ENCODE measurements around the gene RALGDS. TPM values are rescaled to one million over a fixed set of nuclear protein-coding genes. Genes with fewer than 3 reads are reported as not detected.

Gene RALGDS
- total and polyA plus RNA-seq, 7 experiments from 2014 or later, result 17.8 to 123 (median 76.9) TPM

GRCh38 chr9:133122935-133123611 is 2.0 kb upstream of the RALGDS start:
- CTCF ChIA-PET, result interaction anchor here (1.5 kb wide), 2 partner anchors 21 to 24 kb away, joined by 6 to 8 read pairs; no protein-coding TSS in a partner anchor
- Histone ChIP-seq H3K4me1 (ENCODE audit: control insufficient read depth in 2 of 2, insufficient read depth in 2 of 2, low read length in 2 of 2) (peaks cover 37 to 60% of the 10 kb centered on the region in 2 donors), H3K9me3 (ENCODE audit: control insufficient read depth in 2 of 3, low read length in 3 of 3) (no peaks in the 10 kb centered on the region), H3K27me3 (ENCODE audit: control insufficient read depth in 2 of 2, insufficient read depth in 2 of 2, low read length in 2 of 2) (no peaks in the 10 kb centered on the region), H3K36me3 (ENCODE audit: control insufficient read depth in 2 of 3, insufficient read depth in 3 of 3, low read length in 3 of 3) (no peaks in the 10 kb centered on the region), H3K4me3 (ENCODE audit: low read length) (no peak overlapping the region), H3K27ac (ENCODE audit: low read depth, low read length) (peak overlapping the region; percentile 93)
- peaks cover 0 to 12% (median 0%) of the 10 kb centered on the region in 5 donors for H3K36me3 Mint-ChIP-seq
- POLR2A ChIA-PET, result interaction anchor here (0.6 to 2.2 kb wide), 7 partner anchors 8 to 91 kb away, joined by 3 to 10 read pairs (median 5); no protein-coding TSS in a partner anchor
- DNase-seq, result no peak
- intact Hi-C loops (cut with micrococcal nuclease), result loop anchor here in 1 of 2 donors (5.0 kb wide), 2 partner anchors 234 to 944 kb away; partner anchors contain the start of genes BRD3, SURF1 and SURF2
- peak overlapping the region; percentile 58 to 99 (median 98) for H3K27ac Mint-ChIP-seq
- ATAC-seq, result no peak
- peaks cover 38 to 72% (median 56%) of the 10 kb centered on the region in 7 donors for H3K4me1 Mint-ChIP-seq
- H3K27me3 Mint-ChIP-seq, result no peaks in the 10 kb centered on the region
- peak overlapping the region in 3 of 10 donors; percentile 19 to 85 (median 38) for H3K4me3 Mint-ChIP-seq
- peaks cover 0 to 2% (median 0%) of the 10 kb centered on the region in 11 donors for H3K9me3 Mint-ChIP-seq

DNA sequence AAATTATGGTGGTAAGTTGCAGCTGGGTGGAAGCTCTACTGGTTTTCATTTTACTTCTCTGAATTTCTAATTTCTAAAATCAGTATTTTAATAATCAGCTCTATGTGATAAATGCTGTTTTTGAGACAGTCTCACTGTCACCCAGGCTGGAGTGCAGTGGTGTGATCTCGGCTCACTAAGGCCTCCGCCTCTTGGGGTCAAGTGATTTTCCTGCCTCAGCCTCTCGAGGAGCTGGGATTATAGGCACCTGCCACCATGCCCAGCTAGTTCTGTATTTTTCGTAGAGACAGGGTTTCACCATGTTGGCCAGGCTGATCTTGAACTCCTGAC is 1.5 kb upstream of the RALGDS start:
- Histone ChIP-seq H3K27me3 (ENCODE audit: control insufficient read depth in 2 of 2, insufficient read depth in 2 of 2, low read length in 2 of 2) (no peaks in the 10 kb centered on the region), H3K36me3 (ENCODE audit: control insufficient read depth in 2 of 3, insufficient read depth in 3 of 3, low read length in 3 of 3) (no peaks in the 10 kb centered on the region), H3K4me1 (ENCODE audit: control insufficient read depth in 2 of 2, insufficient read depth in 2 of 2, low read length in 2 of 2) (peaks cover 34 to 55% of the 10 kb centered on the region in 2 donors), H3K9me3 (ENCODE audit: control insufficient read depth in 2 of 3, low read length in 3 of 3) (no peaks in the 10 kb centered on the region), H3K27ac (ENCODE audit: low read depth, low read length) (peak overlapping the region; percentile 93), H3K4me3 (ENCODE audit: low read length) (no peak overlapping the region)
- H3K9me3 Mint-ChIP-seq, result peaks cover 0 to 2% (median 0%) of the 10 kb centered on the region in 11 donors
- POLR2A ChIA-PET, result interaction anchor here (0.6 to 2.2 kb wide), 7 partner anchors 8 to 391 kb away, joined by 3 to 10 read pairs (median 5); no protein-coding TSS in a partner anchor
- ATAC-seq (no peak), DNase-seq (no peak)
- peaks cover 0 to 12% (median 0%) of the 10 kb centered on the region in 5 donors for H3K36me3 Mint-ChIP-seq
- H3K27me3 Mint-ChIP-seq, result no peaks in the 10 kb centered on the region
- intact Hi-C loops (cut with micrococcal nuclease), result loop anchor here in 1 of 2 donors (5.0 kb wide), 2 partner anchors 235 to 945 kb away; partner anchors contain the start of genes BRD3, SURF1 and SURF2
- peaks cover 33 to 73% (median 55%) of the 10 kb centered on the region in 7 donors for H3K4me1 Mint-ChIP-seq
- H3K27ac Mint-ChIP-seq, result peak overlapping the region; percentile 58 to 99 (median 98)
- CTCF ChIA-PET, result interaction anchor here (1.5 kb wide), 2 partner anchors 22 to 25 kb away, joined by 6 to 8 read pairs; no protein-coding TSS in a partner anchor
- peak overlapping the region in 8 of 10 donors; percentile 19 to 85 (median 63) for H3K4me3 Mint-ChIP-seq

GRCh38 chr9:133121915-133122550 is 993 bp upstream of the RALGDS start:
- peak; percentile 22 for ATAC-seq
- Mint-ChIP-seq H3K36me3 (peaks cover 0 to 12% (median 0%) of the 10 kb centered on the region in 5 donors), H3K27ac (peak overlapping the region; percentile 58 to 99 (median 98)), H3K27me3 (no peaks in the 10 kb centered on the region), H3K4me3 (peak overlapping the region; percentile 65 to 88 (median 78)), H3K4me1 (peaks cover 30 to 75% (median 53%) of the 10 kb centered on the region in 7 donors), H3K9me3 (peaks cover 0 to 2% (median 0%) of the 10 kb centered on the region in 11 donors)
- Histone ChIP-seq H3K4me3 (ENCODE audit: low read length) (peak overlapping the region; percentile 52), H3K4me1 (ENCODE audit: control insufficient read depth in 2 of 2, insufficient read depth in 2 of 2, low read length in 2 of 2) (peaks cover 29 to 52% of the 10 kb centered on the region in 2 donors), H3K9me3 (ENCODE audit: control insufficient read depth in 2 of 3, low read length in 3 of 3) (no peaks in the 10 kb centered on the region), H3K36me3 (ENCODE audit: control insufficient read depth in 2 of 3, insufficient read depth in 3 of 3, low read length in 3 of 3) (no peaks in the 10 kb centered on the region), H3K27ac (ENCODE audit: low read depth, low read length) (peak overlapping the region; percentile 93), H3K27me3 (ENCODE audit: control insufficient read depth in 2 of 2, insufficient read depth in 2 of 2, low read length in 2 of 2) (no peaks in the 10 kb centered on the region)
- peak in 1 of 9 donors; percentile 21 for DNase-seq
- POLR2A ChIA-PET, result interaction anchor here (0.6 to 2.2 kb wide), 10 partner anchors 9 to 390 kb away, joined by 3 to 11 read pairs (median 5); no protein-coding TSS in a partner anchor
- intact Hi-C loops (cut with micrococcal nuclease), result loop anchor here (1.0 to 5.0 kb wide), 8 partner anchors 11 to 945 kb away; partner anchors contain the start of genes GTF3C5 (in 2 of the 2), BRD3 (in 1 of the 2), SURF1 (in 1 of the 2) and SURF2 (in 1 of the 2)
- CTCF ChIA-PET, result interaction anchor here (1.5 kb wide), 2 partner anchors 22 to 25 kb away, joined by 6 to 8 read pairs; no protein-coding TSS in a partner anchor

DNA sequence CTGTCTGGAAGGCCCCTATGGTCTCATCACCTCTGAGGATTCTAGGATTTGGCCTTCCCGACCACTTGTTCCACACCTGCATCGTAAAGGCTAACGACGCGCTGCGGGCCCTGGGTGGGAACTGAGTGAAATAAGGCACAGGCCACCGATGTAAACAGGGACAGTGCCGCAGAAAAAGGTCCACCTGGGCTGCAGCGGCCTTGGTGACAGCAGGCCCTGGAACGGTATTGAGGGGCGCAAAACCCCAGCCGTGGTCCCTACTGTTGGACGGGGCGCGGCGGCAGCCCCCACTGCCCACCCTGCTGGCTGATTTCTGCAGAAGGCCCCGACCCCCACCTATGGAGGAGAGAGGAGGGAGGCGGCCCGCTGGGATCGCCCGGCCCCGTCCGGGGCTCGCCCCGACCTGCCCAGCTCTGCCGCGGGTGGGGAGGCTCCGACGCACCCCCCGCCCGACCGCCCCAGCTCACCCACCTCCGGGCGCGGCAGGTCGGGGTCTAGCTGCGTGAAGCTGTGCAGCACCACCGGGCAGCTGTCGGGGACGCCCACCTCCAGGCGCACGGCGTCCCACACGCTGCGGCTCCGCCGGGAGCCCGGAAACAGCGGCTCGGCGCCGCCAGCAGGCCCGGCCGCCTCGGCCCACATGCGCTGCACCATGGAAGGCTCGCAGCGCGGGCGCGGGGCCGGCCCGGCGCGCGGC is 391 bp downstream of the RALGDS start:
- peak overlapping the region; percentile 58 for H3K4me3 ChIP-seq (ENCODE audit: low read length)
- DNase-seq, result no peak
- Mint-ChIP-seq H3K27me3 (no peaks in the 10 kb centered on the region), H3K27ac (peak overlapping the region in 7 of 9 donors; percentile 55 to 99 (median 76)), H3K4me1 (peaks cover 31 to 72% (median 45%) of the 10 kb centered on the region in 7 donors), H3K9me3 (peaks cover 0 to 2% (median 0%) of the 10 kb centered on the region in 11 donors), H3K36me3 (peaks cover 0 to 6% (median 0%) of the 10 kb centered on the region in 5 donors), H3K4me3 (peak overlapping the region; percentile 53 to 86 (median 79))
- no peaks in the 10 kb centered on the region for H3K9me3 ChIP-seq (ENCODE audit: control insufficient read depth in 2 of 3, low read length in 3 of 3)
- H3K27ac ChIP-seq (ENCODE audit: low read depth, low read length), result peak overlapping the region; percentile 80
- ATAC-seq, result no peak
- ChIA-PET POLR2A (interaction anchor here (0.9 to 1.7 kb wide), 4 partner anchors 13 to 90 kb away, joined by 3 to 11 read pairs (median 6); no protein-coding TSS in a partner anchor), CTCF (interaction anchor here (0.8 to 4.0 kb wide), 2 partner anchors 23 kb away, joined by 5 to 22 read pairs; no protein-coding TSS in a partner anchor)
- peaks cover 22 to 52% of the 10 kb centered on the region in 2 donors for H3K4me1 ChIP-seq (ENCODE audit: control insufficient read depth in 2 of 2, insufficient read depth in 2 of 2, low read length in 2 of 2)
- H3K27me3 ChIP-seq (ENCODE audit: control insufficient read depth in 2 of 2, insufficient read depth in 2 of 2, low read length in 2 of 2), result no peaks in the 10 kb centered on the region
- no peaks in the 10 kb centered on the region for H3K36me3 ChIP-seq (ENCODE audit: control insufficient read depth in 2 of 3, insufficient read depth in 3 of 3, low read length in 3 of 3)
- intact Hi-C loops (cut with micrococcal nuclease), result loop anchor here (1.0 to 5.0 kb wide), 8 partner anchors 13 to 947 kb away; partner anchors contain the start of genes GTF3C5 (in 2 of the 2), BRD3 (in 1 of the 2), SURF1 (in 1 of the 2) and SURF2 (in 1 of the 2)

- H3K4me1 Mint-ChIP-seq, result peaks cover 31 to 74% (median 44%) of the 10 kb centered on the region in 7 donors
- no peaks in the 10 kb centered on the region for H3K27me3 ChIP-seq (ENCODE audit: control insufficient read depth in 2 of 2, insufficient read depth in 2 of 2, low read length in 2 of 2)
- H3K27ac ChIP-seq (ENCODE audit: low read depth, low read length), result peak overlapping the region; percentile 80
- H3K36me3 ChIP-seq (ENCODE audit: control insufficient read depth in 2 of 3, insufficient read depth in 3 of 3, low read length in 3 of 3), result no peaks in the 10 kb centered on the region
- peak in 1 of 9 donors; percentile 23 for DNase-seq
- no peak for ATAC-seq
- peak overlapping the region; percentile 53 to 86 (median 77) for H3K4me3 Mint-ChIP-seq
- no peaks in the 10 kb centered on the region for H3K27me3 Mint-ChIP-seq
- ChIA-PET POLR2A (interaction anchor here (0.7 to 2.8 kb wide), 6 partner anchors 12 to 259 kb away, joined by 3 to 15 read pairs (median 6); no protein-coding TSS in a partner anchor), CTCF (interaction anchor here (3.0 to 4.0 kb wide), 2 partner anchors 24 to 27 kb away, joined by 9 to 22 read pairs; no protein-coding TSS in a partner anchor)
- H3K36me3 Mint-ChIP-seq, result peaks cover 0 to 6% (median 0%) of the 10 kb centered on the region in 5 donors
- peaks cover 28 to 52% of the 10 kb centered on the region in 2 donors for H3K4me1 ChIP-seq (ENCODE audit: control insufficient read depth in 2 of 2, insufficient read depth in 2 of 2, low read length in 2 of 2)
- intact Hi-C loops (cut with micrococcal nuclease), result loop anchor here in 1 of 2 donors (2.0 to 5.0 kb wide), 4 partner anchors 17 to 947 kb away; partner anchors contain the start of genes BRD3, SURF1, SURF2 and VAV2
- H3K9me3 Mint-ChIP-seq, result peaks cover 0 to 2% (median 0%) of the 10 kb centered on the region in 11 donors
- H3K4me3 ChIP-seq (ENCODE audit: low read length), result no peak overlapping the region
- H3K27ac Mint-ChIP-seq, result peak overlapping the region in 7 of 9 donors; percentile 22 to 80 (median 62)
- no peaks in the 10 kb centered on the region for H3K9me3 ChIP-seq (ENCODE audit: control insufficient read depth in 2 of 3, low read length in 3 of 3)
Measured at GRCh38 chr9:133119846-133120500, 1.1 kb downstream of the RALGDS start.
